OCI-LY3 (cell line): ENCODE measurements around the gene ATF7IP2.
"Not testable (repeated sequence)": the region's sequence is repeated elsewhere in the genome, so short reads cannot be mapped to it uniquely, and the experiment has no call there.

Source experiments
- H2AFZ ChIP-seq: fragments of 200-600, 300-600 bp; shearing (Covaris generic); 2 replicates; pipeline ENCODE4 v1.6.0; 2014; ENCODE audit warnings: antibody characterized with exemption, low read depth, low read length
- H3K27ac ChIP-seq: fragments of 200-600, 300-600 bp; sonication (generic); 2 replicates; pipeline ENCODE4 v1.5.1; 2014; ENCODE audit warnings: mild to moderate bottlenecking, low read length, moderate library complexity, mixed read lengths
- H3K27me3 ChIP-seq: fragments of 200-600, 300-600 bp; sonication (generic); 2 replicates; pipeline ENCODE4 v1.6.1; 2014; ENCODE audit warnings: low read depth, low read length, mixed read lengths
- H3K36me3 ChIP-seq: fragments of 200-600, 300-600 bp; sonication (generic); replicated peaks from 2 replicates; pipeline ENCODE3; 2014; ENCODE audit warnings: low read depth, low read length, mixed read lengths
- H3K4me1 ChIP-seq: fragments of 300-600, 200-600 bp; sonication (generic); 2 replicates; pipeline ENCODE4 v1.6.1; 2014; ENCODE audit warnings: low read length, mixed read lengths
- H3K4me2 ChIP-seq: fragments of 200-600, 300-600 bp; sonication (generic); 2 replicates; pipeline ENCODE4 v1.6.1; 2014; ENCODE audit warnings: low read length, mixed read lengths
- H3K4me3 ChIP-seq: fragments of 300-600, 200-600 bp; sonication (generic); 2 replicates; pipeline ENCODE4 v1.5.1; 2014; ENCODE audit warnings: antibody characterized with exemption, mild to moderate bottlenecking, low read length, moderate library complexity
- H3K79me2 ChIP-seq: fragments of 300-600, 200-600 bp; shearing (Covaris generic); 2 replicates; pipeline ENCODE4 v1.6.1; 2014; ENCODE audit warnings: mild to moderate bottlenecking, low read length, mixed read lengths
- H3K9ac ChIP-seq: fragments of 300-600, 200-600 bp; shearing (Covaris generic); 2 replicates; pipeline ENCODE4 v1.6.0; 2014; ENCODE audit warnings: mild to moderate bottlenecking, low read length, moderate library complexity
- H3K9me3 ChIP-seq: fragments of 200-600, 300-600 bp; shearing (Covaris generic); 2 replicates; pipeline ENCODE4 v1.6.1; 2014; ENCODE audit warnings: low read length, mixed read lengths; ENCODE audit not compliant: insufficient read depth
- H4K20me1 ChIP-seq: fragments of 200-600, 300-600 bp; sonication (generic); 2 replicates; pipeline ENCODE4 v1.6.1; 2016; ENCODE audit warnings: low read length, mixed read lengths; ENCODE audit not compliant: insufficient read depth
- EZH2phosphoT487 ChIP-seq: fragments of 200-600 bp; shearing (Covaris generic); IDR thresholded peaks from 2 replicates; pipeline ENCODE4 v1.6.1; 2018; ENCODE audit warnings: antibody characterized with exemption, mixed run types, low read depth
- TF ChIP-seq, protein P1 (sequence below): fragments of 200-600, 300-600 bp; sonication (generic); IDR thresholded peaks from 2 replicates; pipeline ENCODE4 v1.5.1; 2014; ENCODE audit warnings: antibody characterized with exemption, low read length, low read depth

Gene ATF7IP2

DNA sequence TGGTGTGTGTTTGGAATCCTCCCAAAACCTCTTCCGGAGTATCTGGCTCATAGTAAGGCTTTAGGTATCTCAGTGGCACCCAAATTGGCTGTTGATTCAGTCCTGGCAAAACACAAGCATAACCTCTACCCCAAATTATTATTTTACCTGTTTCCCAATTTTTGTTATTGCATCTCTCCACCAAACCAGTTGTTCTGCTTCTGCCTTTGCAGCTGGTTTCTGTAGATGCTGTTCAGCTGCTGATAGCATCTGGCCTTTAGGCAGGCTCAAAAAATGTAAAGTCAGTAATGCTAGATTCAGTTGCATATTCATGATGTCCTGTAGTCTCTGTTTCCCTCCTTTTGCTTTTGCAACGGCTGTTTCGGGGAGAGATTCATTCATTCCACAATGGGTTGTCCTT is 33.8 kb downstream of the ATF7IP2 start:
- Histone ChIP-seq H2AFZ (no peak overlapping the region), H3K79me2 (no peaks in the 10 kb centered on the region), H3K27ac (no peak overlapping the region), H3K36me3 (peaks cover 38% of the 10 kb centered on the region), H3K4me2 (no peak overlapping the region), H3K4me3 (no peak overlapping the region), H4K20me1 (no peaks in the 10 kb centered on the region), H3K27me3 (no peaks in the 10 kb centered on the region), H3K9me3 (peaks cover 33% of the 10 kb centered on the region; the same call in 1 of the 2 replicates), H3K9ac (no peak overlapping the region), H3K4me1 (no peaks in the 10 kb centered on the region)
- TF ChIP-seq EZH2phosphoT487, result no peak
- TF ChIP-seq, protein P1, sequence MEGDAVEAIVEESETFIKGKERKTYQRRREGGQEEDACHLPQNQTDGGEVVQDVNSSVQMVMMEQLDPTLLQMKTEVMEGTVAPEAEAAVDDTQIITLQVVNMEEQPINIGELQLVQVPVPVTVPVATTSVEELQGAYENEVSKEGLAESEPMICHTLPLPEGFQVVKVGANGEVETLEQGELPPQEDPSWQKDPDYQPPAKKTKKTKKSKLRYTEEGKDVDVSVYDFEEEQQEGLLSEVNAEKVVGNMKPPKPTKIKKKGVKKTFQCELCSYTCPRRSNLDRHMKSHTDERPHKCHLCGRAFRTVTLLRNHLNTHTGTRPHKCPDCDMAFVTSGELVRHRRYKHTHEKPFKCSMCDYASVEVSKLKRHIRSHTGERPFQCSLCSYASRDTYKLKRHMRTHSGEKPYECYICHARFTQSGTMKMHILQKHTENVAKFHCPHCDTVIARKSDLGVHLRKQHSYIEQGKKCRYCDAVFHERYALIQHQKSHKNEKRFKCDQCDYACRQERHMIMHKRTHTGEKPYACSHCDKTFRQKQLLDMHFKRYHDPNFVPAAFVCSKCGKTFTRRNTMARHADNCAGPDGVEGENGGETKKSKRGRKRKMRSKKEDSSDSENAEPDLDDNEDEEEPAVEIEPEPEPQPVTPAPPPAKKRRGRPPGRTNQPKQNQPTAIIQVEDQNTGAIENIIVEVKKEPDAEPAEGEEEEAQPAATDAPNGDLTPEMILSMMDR, result no peak

GRCh38 chr16:10421596-10421995 is 35.7 kb downstream of the ATF7IP2 start:
- H3K27me3 ChIP-seq, result no peaks in the 10 kb centered on the region

DNA sequence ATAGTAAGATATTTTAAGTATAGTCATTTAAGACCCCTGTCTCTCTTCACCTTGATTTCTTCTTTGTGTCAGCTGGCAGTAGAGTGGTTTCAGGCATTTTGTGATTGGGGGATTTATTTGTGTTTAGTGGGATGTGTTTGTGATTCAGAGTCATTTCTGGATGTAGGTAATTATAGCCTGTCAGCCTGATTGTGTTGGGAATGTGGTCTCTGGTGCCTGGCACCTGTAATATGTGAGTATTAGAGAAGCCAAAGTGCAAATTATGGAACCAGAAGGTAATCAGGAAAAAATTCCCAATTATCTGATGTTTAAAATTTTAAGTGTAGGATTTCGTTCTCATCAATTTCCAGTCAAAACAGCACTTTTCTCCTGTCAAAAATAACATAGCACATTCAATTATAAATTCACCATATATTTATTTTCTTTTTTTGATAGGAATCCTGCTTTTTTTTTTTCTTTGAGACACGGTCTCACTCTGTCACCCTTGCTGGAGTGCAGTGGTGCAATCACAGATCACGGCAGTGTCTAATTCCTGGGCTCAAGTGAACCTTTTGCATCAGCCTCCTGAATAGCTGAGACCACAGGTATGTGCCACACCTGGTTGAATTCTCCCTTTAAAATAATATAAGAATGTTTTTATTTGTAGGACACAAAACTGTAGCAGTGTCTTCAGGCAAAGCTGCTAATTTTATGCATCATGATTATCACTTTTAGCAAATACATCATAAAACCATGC is 42.7 kb downstream of the ATF7IP2 start:
- Histone ChIP-seq H3K79me2 (no peaks in the 10 kb centered on the region), H3K9ac (no peak overlapping the region), H4K20me1 (no peaks in the 10 kb centered on the region), H3K4me2 (no peak overlapping the region), H3K27ac (no peak overlapping the region), H3K4me1 (no peaks in the 10 kb centered on the region), H2AFZ (no peak overlapping the region), H3K4me3 (no peak overlapping the region), H3K27me3 (no peaks in the 10 kb centered on the region), H3K36me3 (peaks cover 26% of the 10 kb centered on the region), H3K9me3 (no peaks in the 10 kb centered on the region)
- TF ChIP-seq EZH2phosphoT487, result no peak
- TF ChIP-seq, protein P1, result no peak

More at GRCh38 chr16:10421596-10421995, 35.7 kb downstream of the ATF7IP2 start:
- peaks cover 18% of the 10 kb centered on the region; the same call in 1 of the 2 replicates for H3K9me3 ChIP-seq
- H2AFZ ChIP-seq, result no peak overlapping the region
- H3K79me2 ChIP-seq, result no peaks in the 10 kb centered on the region
- no peak overlapping the region for H3K27ac ChIP-seq
- H3K4me1 ChIP-seq, result no peaks in the 10 kb centered on the region
- peaks cover 21% of the 10 kb centered on the region for H3K36me3 ChIP-seq
- TF ChIP-seq EZH2phosphoT487, result no peak
- TF ChIP-seq, protein P1, result no peak
- H3K9ac ChIP-seq, result no peak overlapping the region
- H3K4me3 ChIP-seq, result no peak overlapping the region
- no peak overlapping the region for H3K4me2 ChIP-seq
- no peaks in the 10 kb centered on the region for H4K20me1 ChIP-seq

GRCh38 chr16:10429299-10429969 is 43.6 kb downstream of the ATF7IP2 start:
- H3K4me1 ChIP-seq, H2AFZ ChIP-seq, H3K9ac ChIP-seq, H3K27ac ChIP-seq, H3K79me2 ChIP-seq, H3K27me3 ChIP-seq, H3K4me3 ChIP-seq, H4K20me1 ChIP-seq, H3K4me2 ChIP-seq, H3K9me3 ChIP-seq: not testable (repeated sequence)
- peaks cover 32% of the 10 kb centered on the region for H3K36me3 ChIP-seq
